NOMO-1 (cell line): ENCODE data around the gene HMCN1.
"Not testable (repeated sequence)": the region's sequence is repeated elsewhere in the genome, so short reads cannot be mapped to it uniquely, and the experiment has no call there.

Source experiments
- DNase-seq, 2 experiments: peaks; one replicate each; lab custom pipeline; 2025; ENCODE audit not compliant: unreplicated experiment in 2 of 2; lab: John Stamatoyannopoulos, UW

HMCN1 gene

GRCh38 chr1:186183970-186184628 is 449.9 kb downstream of the HMCN1 start:
- no peak for DNase-seq

- not testable (repeated sequence) for DNase-seq
Measured at GRCh38 chr1:186186251-186186650, 452.1 kb downstream of the HMCN1 start.

- DNase-seq, result no peak
Measured at GRCh38 chr1:186187601-186188000, 453.4 kb downstream of the HMCN1 start.

- DNase-seq, result no peak
Measured at GRCh38 chr1:186188004-186188539, 453.9 kb downstream of the HMCN1 start.

GRCh38 chr1:186188736-186189135 is 454.5 kb downstream of the HMCN1 start:
- no peak for DNase-seq

- DNase-seq, result no peak
Measured at GRCh38 chr1:186189156-186189555, 455.0 kb downstream of the HMCN1 start.

GRCh38 chr1:186191511-186191910 is 457.3 kb downstream of the HMCN1 start:
- DNase-seq, result no peak

- no peak for DNase-seq
Measured at GRCh38 chr1:186193224-186193623, 459.0 kb downstream of the HMCN1 start.

GRCh38 chr1:186194107-186194756 is 460.0 kb downstream of the HMCN1 start:
- DNase-seq, result peak in 1 of 2 experiments; percentile 9

- DNase-seq, result no peak
Measured at GRCh38 chr1:186195377-186195931, 461.3 kb downstream of the HMCN1 start.

- no peak for DNase-seq
Measured at GRCh38 chr1:186202271-186202764, 468.1 kb downstream of the HMCN1 start.

GRCh38 chr1:186202776-186203175 is 468.6 kb downstream of the HMCN1 start:
- no peak for DNase-seq

- no peak for DNase-seq
Measured at GRCh38 chr1:186206048-186206570, 471.9 kb downstream of the HMCN1 start.

GRCh38 chr1:186207391-186208085 is 473.3 kb downstream of the HMCN1 start:
- DNase-seq, result no peak

GRCh38 chr1:186208405-186209129 is 474.4 kb downstream of the HMCN1 start:
- DNase-seq, result no peak

GRCh38 chr1:186210258-186210657 is 476.1 kb downstream of the HMCN1 start:
- DNase-seq, result peak; percentile 36 to 72

- not testable (repeated sequence) for DNase-seq
Measured at GRCh38 chr1:186211583-186211982, 477.4 kb downstream of the HMCN1 start.

- DNase-seq, result peak in 1 of 2 experiments; percentile 60
Measured at GRCh38 chr1:186212568-186213224, 478.5 kb downstream of the HMCN1 start.

- no peak for DNase-seq
Measured at GRCh38 chr1:186213225-186213607, 479.0 kb downstream of the HMCN1 start.

- DNase-seq, result no peak
Measured at GRCh38 chr1:186214791-186215190, 480.6 kb downstream of the HMCN1 start.
